NCI-H146 treated with DMSO at 0.1 percent for 48 hours (cell line): ENCODE measurements around the gene CASP5.
"Not testable (repeated sequence)": the region's sequence is repeated elsewhere in the genome, so short reads cannot be mapped to it uniquely, and the experiment has no call there.

Experiments
- DNase-seq: peaks from one replicate; lab custom pipeline; 2025; ENCODE audit not compliant: unreplicated experiment; lab: John Stamatoyannopoulos, UW

The CASP5 gene

DNA sequence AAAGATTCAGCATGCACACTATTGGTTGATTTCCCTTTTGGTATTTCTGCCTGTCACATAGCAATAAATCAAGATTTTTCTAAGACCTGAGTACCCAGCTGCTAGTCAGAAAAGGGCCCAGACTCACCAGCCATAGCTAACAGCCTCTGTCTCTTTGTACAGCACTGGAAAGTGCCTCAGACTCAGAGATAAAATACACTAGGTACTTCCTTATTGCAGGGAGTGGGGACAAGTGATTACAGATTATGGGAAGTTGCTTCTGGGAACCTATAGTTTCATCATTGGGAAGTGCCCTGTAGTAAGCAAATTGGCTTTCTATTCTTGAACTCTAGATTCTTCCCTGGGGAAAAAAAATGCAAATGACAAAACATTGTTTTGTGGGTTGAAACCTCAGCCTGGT is at the start of gene CASP5:
TSS of gene CASP5 (minus strand) at position 166 of the 400 bp plus-strand sequence. CDS start at position 134, 32 bp downstream.
- DNase-seq: no peak

DNA sequence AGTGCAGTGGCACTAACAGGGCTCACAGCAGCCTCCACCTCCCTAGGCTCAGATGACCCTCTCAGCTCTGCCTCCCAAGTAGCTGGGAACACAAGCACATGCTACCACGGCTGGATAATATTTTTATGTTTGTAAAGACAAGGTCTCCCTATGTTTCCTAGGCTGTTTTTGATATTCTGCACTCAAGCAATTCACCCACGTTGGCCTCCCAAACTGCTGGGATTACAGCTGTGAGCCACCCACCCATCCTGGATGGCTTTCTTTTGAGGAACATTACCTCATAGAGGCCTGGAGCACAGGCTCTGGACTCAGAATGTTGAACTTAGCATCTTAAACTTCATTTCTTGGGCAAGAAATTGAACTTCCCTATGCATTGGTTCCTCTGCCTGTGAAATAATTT is 49.1 kb upstream of the CASP5 start:
- not testable (repeated sequence) for DNase-seq

DNA sequence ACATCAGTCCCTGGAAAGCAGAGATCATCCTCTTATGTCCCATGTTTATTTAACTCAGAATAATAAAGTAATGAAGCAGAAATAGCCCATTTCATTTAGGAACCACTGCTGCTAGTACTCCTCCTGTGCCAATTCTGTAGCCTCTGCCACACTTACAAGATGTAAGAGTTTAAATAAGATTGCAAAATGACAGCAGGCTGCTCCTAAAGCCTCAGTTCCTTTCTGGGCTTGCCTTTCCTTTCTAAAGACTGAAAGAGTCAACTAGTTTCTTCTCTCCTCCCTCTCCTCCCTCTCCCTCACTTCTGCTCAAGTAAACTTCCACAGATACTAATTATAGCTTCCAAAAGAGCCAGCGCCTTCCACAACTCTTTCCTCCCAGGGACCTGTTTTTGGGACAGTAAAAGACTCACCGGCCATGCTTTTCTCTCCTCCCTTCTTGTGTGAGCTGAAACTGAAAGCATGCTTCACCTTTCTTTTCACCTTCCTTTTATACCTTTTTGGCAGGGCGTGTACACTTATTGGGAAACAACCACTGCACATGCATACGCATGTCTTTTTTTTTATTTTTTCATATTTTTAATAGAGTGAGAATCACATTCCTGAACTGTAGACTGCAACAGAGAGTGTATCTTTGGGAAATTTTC is 48.2 kb upstream of the CASP5 start:
- no peak for DNase-seq

DNA sequence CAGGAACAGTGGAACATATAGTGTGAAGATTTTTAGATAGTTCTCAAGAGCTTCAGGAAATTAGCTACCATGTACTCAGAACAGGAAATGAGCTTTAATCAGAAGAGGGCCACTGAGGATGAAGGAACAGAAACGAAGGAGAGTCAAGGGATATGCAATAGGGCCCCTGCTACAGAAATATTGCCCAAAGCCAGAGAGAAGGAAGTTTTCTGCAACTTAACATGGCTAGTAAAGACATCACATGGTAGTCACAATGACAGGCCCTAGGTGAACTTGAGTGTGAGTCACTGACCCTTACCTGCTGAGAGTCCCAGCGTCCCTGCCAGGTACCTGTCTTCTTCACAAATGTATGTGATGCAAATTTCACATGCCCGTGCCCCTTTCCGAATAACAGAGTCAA is 47.3 kb upstream of the CASP5 start:
- no peak for DNase-seq

DNA sequence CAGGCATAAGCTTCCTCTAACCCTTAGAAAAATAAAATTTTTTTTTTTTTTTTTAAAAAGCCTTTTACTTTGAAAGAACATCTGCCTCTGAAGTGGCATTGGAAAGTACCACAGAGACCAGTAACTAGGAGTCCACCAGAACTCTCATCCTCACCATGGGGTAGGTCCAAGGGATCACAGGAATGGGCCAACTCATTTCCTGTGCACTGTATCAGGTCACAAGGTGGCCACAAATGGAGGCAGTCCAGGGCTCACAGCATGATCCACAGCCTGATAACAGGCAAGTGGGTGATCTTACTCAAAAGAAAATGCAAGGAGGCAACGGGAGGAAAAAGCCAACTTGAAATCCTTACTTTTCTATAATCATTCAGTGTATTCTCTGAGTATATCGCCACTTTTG is 46.8 kb upstream of the CASP5 start:
- DNase-seq: not testable (repeated sequence)

DNA sequence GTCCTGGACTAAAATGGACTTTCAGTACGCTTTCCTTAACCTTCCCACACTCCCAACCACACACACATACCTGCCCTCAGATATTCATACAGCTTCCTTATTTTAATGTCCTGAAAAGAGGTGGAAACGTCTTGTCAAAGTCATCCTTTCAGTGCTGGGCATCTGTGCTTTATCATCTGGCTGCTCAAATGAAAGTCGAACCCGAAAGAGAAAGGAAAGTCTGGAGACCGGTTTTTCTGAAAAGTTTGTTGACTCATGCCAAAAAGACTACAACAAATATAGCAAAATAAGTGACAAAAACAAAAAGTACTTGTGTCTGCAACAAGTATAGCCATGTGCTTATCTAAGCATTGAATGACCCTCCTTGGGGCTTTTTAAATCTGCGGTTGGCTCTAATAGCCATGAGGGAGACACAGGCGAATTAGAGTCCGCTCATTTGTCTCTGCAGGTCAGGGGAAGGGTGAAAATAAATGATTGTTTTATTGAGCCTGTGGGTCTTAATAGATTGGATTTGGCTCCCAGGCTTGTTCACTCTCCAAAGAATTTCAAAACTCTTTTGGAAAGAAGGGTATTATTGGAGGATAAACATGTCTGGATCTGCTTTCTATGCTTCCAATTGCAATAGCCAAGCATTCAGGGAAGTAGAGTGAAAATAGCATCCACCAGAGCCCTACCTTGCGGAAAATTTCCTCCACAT is 40.4 kb upstream of the CASP5 start:
- DNase-seq: not testable (repeated sequence)

DNA sequence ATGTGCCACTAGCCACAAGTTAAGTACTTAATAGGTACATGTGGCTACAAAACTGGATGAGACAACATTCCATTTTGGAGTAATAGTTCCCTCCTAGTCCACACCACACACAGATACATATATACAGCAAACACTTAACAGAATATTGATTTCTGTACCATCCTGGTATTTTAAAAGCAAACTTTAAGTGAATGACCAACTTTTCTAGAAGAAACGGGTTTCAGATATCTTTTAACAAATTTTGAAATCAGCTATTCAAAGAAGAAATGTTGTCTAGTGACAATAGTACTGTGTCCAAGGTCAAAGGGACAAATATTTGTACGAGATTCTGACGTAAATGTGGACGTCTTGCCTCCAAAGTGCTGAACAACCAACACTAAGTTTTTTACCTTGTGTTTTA is 34.5 kb upstream of the CASP5 start:
- no peak for DNase-seq

DNA sequence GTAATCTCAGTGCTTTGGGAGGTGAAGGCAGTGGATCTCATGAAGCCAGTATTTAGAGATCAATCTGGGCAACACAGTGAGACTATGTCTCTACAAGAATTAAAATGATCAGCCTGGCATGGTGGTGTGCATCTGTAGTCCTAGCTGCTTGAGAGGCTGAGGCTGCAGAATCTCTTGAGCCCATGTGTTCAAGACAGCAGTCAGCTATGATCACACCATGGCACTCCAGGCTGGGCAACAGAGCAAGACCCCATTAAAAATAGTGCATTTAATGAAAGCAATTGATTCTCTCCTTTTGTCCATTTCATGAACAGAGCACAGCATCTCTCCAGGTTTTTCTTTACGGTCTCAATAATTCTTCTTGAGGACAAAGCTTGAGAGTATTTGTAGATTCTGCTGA is 33.5 kb upstream of the CASP5 start:
- no peak for DNase-seq

DNA sequence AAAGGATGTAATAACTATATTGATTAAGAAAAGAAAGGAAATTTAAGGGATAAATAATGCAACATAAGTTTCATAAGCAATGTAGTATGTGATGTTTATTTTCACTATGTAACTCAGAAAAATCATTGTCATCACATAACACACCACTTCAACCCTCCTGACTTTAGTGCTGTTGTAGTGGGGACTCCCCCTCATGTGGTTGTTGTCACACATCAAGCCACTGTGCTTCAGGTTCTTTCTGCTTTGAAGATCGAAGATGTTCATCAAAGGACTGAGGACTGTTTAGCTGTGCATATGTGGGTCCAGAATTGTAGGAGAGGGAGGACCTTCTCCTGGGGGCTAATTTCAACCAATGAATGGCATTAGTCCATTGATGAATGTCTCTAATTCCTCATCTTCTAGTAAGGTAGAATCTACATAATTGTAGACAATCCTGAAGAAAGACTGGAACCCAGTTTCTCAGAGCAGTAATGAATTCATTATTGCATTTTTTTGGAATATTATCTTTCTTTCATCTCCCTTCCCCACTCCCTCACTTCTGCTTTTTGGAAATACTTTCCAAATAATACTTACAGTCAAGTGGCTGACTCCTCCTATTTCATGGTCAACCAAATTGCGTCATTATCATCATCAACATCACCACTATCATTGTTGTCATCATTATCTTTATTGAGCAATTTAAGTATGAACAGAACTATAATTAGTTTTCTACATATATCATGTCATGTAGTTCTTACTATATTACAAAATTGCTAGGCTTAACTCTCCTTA is 31.9 kb upstream of the CASP5 start:
- DNase-seq: no peak

DNA sequence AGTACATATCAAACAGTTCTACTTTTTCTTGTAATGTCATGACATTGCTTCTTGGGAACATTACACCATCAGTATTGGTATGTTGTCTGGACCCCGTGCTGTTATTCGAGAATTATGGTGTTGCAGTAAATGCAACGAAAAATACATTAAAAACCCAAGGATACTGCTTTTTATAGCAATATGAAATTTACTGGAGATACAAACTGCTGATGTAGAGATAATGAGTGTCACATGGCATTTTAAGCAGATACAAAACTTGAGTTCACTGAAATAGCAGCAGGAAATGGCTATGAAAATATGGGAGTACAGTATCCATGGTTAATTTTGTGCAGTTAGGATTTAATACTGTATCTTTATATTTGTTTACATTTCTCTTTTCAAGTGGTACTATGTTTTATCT is 29.5 kb upstream of the CASP5 start:
- DNase-seq: no peak

DNA sequence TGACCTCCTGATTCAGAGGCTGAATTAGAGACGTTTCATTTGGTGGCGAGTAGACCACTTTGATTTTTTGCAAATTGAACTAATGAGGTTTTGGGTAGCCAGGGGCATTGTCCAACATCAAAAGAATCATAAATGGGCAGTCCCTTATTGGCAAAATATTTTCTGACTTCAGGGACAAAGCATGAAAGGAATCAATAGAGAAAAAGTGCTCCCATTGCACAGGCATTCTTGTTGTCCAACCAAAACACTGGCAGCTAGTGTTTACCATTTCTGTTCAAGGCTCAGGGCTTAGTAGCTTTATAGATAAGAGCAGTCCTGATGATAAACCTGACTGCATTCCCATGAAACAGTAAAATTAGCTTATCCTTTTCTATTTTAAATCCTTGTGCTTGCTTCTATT is 28.6 kb upstream of the CASP5 start:
- no peak for DNase-seq

DNA sequence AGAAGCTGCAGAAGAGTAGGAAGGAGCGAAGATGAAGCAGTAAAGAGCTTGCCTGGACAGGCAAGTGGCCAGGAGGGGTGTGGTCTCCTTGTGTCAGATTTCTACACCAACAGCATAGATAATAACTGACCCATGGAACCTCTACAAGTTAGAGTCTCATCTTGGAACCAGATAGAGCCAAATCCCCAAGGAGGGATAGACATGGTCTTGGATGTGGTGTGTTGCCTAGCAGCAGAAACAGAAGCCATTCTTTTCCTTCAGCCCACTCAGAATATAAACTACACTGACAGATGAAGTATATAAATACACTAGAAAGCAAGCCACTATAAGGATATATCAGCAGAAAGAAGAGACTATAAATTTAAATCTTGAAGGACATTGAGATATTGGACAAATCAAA is 26.5 kb upstream of the CASP5 start:
- DNase-seq: no peak

DNA sequence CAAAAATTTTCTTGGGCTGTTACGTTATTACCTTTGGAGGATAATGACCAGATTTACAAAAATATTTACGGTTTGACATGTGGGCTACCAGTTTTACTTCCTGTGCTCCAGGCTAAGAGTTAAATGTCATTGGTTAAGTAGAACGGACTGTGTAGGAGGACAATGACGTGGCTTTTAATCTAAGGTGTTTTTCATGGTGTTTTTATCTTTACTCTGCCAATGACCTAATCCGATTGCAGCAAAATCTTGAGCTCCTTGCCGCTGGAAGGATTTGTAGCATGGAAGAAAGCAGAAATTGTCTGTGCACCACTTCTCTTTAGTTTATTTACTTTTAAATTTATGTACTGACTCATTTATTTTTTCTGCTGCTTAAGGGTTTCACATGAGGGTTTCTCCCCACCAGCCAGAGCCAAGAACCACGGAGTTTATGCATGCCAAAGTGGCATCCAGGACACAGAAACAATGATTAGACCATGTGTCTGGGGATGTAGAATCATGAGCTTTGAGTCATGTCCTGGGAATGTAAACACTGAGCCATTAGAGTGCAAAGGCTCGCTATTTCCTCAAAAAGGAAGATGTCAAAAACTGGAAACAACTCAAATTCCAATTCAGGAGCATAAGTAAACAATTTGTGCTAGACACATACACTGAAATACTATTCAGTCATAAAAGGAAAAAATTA is 24.1 kb upstream of the CASP5 start:
- DNase-seq: no peak

DNA sequence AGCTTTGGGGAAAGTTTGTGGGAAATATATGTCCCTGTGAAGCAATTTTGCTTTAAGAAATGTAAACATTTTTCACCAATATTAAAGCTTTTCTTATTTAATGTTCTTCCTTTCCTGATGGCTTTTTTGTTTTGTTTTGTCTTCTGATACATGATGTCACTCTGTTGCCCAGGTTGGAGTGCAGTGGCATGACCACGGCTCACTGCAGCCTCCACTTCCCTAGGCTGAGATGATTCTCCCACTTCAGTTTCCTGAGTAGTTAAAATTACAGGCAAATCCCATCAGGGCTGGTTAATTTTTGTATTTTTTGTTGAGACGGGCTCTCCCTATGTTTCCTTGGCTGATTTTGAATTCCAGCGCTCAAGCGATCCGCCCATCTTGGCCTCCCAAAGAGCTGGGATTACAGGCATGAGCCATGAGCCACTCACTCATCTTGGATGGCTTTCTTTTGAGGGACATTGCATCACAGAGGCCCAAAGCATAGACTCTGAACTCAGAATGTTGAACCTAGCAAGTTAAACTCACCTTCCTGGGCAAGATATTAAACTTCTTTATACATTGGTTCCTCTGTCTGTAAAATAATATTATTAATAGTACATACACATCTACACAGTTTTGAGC is 22.8 kb upstream of the CASP5 start:
- DNase-seq: no peak

DNA sequence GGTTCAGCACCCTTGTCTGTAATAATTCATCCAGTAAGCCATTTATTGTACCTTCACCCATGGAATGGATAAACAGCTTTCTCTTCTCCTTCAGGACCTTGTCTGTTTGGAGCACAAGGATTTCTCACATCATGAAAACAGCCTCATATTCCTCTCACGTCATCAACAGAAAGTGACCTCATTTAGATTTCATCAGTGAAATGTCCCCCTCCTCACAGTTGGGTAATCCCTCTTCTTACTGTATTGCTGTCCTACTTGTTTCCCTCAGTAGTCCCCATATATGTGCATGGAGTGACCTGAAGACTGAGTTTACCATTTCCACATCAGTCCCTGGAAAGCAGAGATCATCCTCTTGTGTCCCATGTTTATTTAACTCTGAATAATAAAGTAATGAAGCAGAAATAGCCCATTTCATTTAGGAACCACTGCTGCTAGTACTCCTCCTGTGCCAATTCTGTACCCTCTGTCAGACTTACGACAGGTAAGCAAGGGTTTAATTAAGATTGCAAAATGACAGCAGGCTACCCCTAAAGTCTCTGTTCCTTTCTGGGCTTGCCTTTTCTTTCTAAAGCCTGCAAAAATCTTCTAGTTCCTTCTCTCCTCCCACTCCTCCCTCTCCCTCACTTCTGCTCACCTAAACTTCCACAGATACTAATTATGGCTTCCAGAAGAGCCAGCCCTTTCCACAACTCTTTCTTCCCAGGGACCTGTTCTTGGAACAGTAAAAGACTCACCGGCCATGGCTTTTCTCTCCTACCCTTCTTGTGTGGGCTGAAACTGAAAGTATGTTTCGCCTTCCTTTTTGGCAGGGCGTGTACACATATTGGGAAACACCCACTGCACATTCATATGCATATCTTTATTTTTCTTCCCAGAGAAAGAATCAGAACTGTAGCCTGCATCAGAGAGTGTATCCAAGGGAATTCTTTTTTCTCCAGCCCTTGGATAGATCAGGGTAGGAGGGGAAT is 21.9 kb upstream of the CASP5 start, which contains the start of gene CARD16:
TSS of gene CARD16 (minus strand) at position 779 of the 968 bp plus-strand sequence. CDS start at position 741, 38 bp downstream.
- DNase-seq: not testable (repeated sequence)

DNA sequence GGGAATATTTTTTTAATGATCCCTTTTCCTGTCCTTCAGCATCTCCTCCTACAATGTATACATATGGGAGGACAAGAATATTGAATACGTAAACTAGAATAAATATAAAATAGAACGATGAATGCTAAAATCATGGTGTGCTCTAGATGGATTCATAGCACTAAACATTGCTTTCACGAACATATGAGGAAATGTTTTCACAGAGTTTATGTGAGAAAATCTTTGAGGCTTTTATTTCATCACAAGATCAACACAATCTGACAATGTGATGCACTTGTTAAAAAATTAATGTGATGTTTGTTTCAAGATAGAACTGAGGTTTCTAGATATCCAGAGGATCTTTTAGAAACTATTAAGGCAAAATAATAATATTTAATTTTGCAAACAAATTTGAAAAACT is 19.2 kb upstream of the CASP5 start:
- no peak for DNase-seq

DNA sequence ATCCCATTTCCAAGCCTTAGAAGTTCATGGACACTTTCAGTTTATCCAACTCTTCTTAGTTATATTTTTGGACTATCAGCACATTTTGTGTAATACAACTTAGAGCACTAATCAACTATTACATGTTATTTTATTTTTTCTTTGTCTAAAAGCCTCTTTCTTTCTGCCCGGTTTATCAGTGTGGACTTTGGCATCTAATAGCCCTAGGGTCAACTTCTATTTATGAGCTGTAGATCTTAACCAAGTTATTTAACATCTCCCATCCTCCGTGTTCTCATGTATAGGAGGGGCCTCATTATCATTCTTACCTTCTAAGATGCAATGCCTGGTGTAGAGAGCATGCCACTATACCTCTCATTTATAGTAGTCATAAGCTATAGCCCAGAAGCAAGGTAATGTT is 17.7 kb upstream of the CASP5 start:
- no peak for DNase-seq

DNA sequence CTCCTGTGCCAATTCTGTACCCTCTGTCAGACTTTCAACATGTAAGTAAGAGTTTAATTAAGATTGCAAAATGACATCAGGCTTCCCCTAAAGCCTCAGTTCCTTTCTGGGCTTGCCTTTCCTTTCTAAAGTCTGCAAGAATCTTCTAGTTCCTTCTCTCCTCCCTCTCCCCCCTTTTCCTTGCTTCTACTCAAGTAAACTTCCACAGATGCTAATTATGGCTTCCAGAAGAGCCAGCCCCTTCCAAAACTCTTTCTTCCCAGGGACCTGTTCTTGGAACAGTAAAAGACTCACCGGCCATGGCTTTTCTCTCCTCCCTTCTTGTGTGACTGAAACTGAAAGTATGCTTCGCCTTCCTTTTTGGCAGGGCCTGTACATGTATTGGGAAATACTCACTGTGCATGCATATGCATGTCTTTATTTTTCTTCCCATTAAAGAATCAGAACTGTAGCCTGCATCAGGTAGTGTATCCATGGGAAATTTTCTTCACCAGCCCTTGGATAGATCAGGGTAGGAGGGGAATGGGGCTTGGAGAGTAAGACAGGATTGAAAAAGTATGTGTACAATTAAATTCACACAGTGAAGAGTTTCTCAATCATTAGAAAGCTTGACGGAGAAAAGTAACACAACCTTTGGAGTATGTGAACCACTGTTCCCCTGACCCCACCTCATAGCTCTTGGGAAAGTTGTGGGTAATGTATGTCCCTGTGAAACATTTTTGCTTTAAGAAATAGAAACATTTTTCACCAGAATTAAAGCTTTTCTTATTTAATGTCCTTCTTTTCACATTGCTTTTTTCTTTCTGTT is 12.0 kb upstream of the CASP5 start, which contains the start of gene CASP1:
TSS of gene CASP1 (minus strand) at position 332 of the 808 bp plus-strand sequence. CDS start at position 301, 31 bp downstream.
- DNase-seq: no peak

DNA sequence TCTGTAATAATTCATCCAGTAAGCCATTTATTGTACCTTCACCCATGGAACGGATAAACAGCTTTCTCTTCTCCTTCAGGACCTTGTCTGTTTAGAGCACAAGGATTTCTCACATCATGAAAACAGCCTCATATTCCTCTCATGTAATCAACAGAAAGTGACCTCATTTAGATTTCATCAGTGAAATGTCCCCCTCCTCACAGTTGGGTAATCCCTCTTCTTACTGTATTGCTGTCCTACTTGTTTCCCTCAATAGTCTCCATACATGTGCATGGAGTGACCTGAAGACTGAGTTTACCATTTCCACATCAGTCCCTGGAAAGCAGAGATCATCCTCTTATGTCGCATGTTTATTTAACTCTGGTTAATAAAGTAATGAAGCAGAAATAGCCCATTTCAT is 11.4 kb upstream of the CASP5 start:
- DNase-seq: not testable (repeated sequence)
